DMS 273 (cell line): ENCODE results near the gene SYNJ2BP.
"Not testable (repeated sequence)": the region's sequence is repeated elsewhere in the genome, so short reads cannot be mapped to it uniquely, and the experiment has no call there.

ENCODE experiments used
- DNase-seq: peaks from one replicate; lab custom pipeline; 2025; ENCODE audit not compliant: unreplicated experiment; lab: John Stamatoyannopoulos, UW

SYNJ2BP gene

GRCh38 chr14:70416725-70417349 is at the start of gene SYNJ2BP:
SYNJ2BP (minus strand) TSS chr14:70417090; CDS start chr14:70416963, 127 bp downstream.
- DNase-seq: peak; percentile 85

GRCh38 chr14:70454731-70455130 is 37.8 kb upstream of the SYNJ2BP start:
- DNase-seq: no peak

DNA sequence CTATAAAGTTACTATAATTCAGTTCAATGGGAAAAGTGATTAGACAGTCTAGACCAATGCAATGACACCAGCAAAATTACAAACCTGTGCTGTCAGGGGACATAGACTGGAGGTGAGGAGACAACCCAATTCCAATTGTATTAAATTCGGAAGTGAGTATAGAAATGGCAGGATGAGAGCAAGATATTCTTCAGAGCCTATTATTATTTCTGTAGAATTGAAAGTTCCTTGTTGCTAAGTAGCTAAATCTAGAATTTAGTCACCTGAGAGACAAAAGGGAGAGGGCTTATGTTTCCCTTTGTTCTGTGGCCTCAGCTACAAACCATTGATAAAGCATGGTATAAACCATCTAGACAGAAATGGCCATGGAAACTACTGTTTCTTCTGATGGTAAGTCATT is 35.0 kb upstream of the SYNJ2BP start, which contains the start of gene ADAM21:
ADAM21 (plus strand) TSS at position 301 of the 400 bp plus-strand sequence. CDS start 5,326 bp downstream, outside the sequence.
- no peak for DNase-seq

DNA sequence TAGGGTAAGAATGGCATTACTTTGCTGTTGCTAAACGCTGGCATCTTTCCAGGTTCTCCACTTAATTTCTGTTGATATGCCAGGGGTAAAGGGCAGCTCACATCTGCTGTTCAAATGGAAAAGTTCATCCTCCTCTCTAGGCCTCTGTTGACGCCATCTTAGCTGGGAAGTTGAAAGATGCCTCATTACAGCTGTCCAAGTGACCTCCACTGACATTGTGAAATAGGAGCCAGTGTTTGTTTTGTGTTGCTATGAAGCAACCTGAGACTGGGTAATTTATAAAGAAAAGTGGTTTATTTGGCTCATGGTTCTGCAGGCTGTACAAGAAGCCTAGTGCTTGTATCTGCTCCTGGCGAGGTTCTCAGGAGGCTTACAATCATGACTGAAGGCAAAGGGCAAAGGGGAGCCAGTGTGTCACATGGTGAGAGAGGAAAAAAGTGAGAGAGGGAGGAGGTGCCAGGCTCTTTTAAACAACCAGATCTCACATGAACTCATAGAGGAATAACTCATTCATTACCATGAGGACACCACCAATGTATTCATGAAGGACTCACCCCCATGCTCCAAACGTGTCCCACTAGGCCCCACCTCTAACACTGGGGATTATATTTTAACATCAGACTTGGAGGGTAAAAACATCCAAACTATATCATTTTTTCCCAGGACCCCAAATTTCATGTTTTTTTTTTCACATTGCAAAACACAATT is 31.9 kb upstream of the SYNJ2BP start:
- DNase-seq: peak; percentile 51

- DNase-seq: no peak
Observed at GRCh38 chr14:70442750-70443149, 25.9 kb upstream of the SYNJ2BP start.

DNA sequence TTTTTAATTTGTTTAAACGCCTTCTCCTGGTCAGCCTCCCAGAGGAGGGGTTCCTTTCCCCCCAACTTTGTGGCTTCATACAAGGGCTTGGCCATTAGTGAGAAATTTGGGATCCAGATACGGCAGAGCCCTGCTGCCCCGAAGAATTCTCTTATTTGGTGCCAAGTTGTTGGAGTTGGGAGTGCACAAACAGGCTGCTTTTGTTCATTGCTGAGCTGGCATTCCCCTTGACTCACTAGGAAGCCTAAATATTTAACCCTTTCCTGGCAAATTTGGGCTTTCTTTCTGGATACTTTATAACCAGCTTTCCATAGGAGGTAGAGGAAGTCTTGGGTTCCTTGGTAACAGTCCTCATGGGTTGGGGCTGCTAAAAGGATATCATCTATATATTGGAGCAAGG is 24.8 kb upstream of the SYNJ2BP start:
- no peak for DNase-seq

GRCh38 chr14:70436867-70437266 is 20.0 kb upstream of the SYNJ2BP start:
- no peak for DNase-seq

DNA sequence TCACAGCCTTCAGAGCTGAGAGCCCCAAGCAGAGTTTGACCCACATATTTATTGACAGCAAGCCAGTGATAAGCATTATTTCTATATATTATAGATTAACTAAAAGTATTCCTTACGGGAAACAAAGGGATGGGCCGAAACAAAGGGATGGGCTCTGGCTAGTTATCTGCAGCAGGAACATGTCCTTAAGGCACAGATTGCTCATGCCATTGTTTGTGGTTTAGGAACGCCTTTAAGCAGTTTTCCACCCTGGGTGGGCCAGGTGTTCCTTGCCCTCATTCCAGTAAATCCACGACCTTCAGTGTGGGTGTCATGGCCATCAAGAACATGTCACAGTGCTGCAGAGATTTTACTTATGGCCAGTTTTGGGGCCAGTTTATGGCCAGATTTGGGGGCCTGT is 9.7 kb upstream of the SYNJ2BP start:
- not testable (repeated sequence) for DNase-seq

DNA sequence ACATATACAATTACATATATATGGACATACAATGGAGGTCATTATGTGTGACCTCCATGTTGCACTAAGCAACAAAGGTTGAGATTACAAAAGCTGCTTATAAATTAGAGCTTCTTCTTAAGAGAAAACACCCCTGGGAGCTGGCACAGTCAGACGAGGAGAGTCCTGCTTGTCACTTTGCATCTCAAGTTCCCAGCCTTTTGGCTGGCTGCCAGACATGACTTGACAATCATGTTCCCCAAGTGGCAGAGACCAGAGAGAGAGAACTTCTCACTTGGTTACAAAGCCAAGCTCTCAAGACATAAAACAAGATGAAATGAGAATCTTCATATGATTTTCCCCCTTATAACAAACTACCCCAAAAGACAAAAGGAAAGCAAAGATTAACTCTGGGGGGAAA is 8.5 kb upstream of the SYNJ2BP start:
- peak; percentile 9 for DNase-seq

- no peak for DNase-seq
Observed at GRCh38 chr14:70422538-70422937, 5.6 kb upstream of the SYNJ2BP start.

DNA sequence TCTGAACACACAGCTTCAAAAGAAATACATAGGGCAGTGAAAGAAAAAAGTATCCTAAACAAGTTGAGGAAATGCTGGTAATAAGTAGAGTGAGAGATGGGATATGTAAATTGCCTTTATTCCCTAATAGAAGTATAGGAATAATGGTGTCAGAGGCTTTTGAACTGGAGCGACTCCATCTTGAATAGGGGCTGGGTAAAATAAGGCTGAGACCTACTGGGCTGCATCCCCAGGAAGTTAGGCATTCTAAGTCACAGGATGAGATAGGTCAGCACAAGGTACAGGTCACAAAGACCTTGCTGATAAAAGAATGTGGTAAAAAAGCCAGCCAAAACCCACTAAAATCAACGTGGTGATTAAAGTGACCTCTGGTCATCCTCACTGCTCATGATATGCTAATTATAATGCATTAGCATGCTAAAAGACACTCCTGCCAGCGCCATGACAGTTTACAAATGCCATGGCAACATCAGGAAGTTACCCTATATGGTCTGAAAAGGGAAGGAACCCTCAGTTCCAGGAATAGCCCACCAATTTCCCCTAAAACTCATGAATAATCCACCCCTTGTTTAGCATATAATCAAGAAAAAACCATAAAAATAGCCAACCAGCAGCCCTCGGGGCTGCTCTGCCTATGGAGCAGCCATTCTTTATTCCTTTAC is 2.5 kb upstream of the SYNJ2BP start:
- DNase-seq: not testable (repeated sequence)

- peak; percentile 42 for DNase-seq
Observed at GRCh38 chr14:70416338-70416724, 559 bp downstream of the SYNJ2BP start.

DNA sequence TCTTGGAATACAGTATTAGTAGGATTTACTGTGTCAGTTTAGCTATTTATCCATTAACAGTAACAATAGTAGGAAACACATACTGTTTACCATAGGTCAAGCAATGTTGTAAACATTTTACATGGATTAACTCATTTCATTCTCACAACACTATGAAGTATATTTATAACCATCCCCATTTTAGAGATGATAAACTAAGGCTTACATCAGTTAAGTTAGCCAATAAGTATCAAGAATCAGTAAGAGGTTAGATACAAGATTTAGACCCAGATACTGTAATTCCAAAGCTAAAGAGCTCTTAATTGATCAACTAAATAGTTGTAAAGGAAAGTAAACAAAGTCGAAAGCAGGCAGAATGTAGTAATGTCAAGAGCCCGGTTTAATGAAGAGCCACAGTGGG is 1.1 kb downstream of the SYNJ2BP start:
- no peak for DNase-seq

GRCh38 chr14:70407621-70408020 is 9.3 kb downstream of the SYNJ2BP start:
- DNase-seq: no peak

DNA sequence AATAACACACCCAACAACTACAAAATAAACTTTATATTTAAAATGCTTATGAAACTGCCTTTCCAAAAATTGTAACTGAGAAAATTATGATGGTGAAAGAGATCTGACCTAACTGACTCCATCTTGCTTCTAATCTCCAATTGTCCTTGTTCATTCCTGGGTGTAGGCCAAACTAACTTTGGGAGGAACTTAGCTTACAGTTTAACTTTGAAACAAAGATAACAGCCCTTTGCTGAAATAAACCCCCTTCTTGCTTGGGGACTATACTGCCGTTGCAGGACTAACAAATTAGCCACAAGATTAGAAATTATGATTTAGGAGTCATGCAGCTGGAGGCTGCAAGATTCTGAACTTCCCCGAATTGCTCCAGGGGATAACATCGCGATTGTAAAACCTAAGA is 10.7 kb downstream of the SYNJ2BP start:
- DNase-seq: not testable (repeated sequence)

DNA sequence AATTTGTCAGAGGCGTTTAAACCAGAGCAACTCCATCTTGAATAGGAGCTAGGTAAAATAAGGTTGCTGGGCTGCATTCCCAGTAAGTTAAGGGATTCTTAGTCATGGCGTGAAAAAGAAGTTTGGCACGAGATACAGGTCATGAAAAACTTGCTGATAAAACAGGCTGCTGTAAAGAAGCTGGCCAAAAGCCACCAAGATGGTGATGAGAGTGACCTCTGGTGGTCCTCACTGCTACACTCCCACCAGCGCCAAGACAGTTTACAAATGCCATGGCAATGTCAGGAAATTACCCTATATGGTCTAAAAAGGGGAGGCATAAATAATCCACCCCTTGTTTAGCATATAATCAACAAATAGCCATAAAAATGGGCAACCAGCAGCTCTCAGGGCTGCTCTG is 13.6 kb downstream of the SYNJ2BP start:
- DNase-seq: peak; percentile 27

- DNase-seq: no peak
Observed at GRCh38 chr14:70401643-70402042, 15.2 kb downstream of the SYNJ2BP start.

GRCh38 chr14:70398706-70399431 is 18.0 kb downstream of the SYNJ2BP start:
- no peak for DNase-seq

DNA sequence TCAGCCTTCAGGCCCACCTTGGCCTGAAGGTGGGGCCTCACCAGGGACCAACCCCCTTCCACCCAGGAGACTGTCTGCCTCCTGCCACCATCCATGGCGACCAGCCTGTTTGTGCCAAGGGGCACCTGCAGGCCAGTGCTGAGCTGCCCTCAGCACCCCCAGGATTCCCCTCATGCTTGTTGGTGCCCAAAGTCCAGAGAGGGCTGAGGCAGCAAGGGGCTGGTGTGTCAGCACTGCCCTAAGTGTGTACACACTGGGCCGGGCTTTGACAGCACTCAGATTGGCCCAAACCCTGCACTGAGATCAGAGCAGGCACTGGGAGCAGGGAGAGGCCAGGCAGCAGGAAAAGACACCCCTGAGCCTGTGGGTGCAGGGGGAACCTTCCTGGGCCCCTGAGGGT is 18.6 kb downstream of the SYNJ2BP start:
- no peak for DNase-seq

GRCh38 chr14:70397746-70398145 is 19.1 kb downstream of the SYNJ2BP start:
- no peak for DNase-seq

GRCh38 chr14:70394674-70395306 is 22.1 kb downstream of the SYNJ2BP start:
- no peak for DNase-seq
